Nephron (organoid): Measurements from ENCODE around the gene RAP1GAP2.
A peak's percentile ranks its signal among the peaks of the same experiment; 100 is the strongest.
"Not testable (repeated sequence)": the region's sequence is repeated elsewhere in the genome, so short reads cannot be mapped to it uniquely, and the experiment has no call there.

Experiments used
- H3K27ac Mint-ChIP-seq, 3 experiments: 2 replicates each; pipeline ENCODE4 v1.8.0; 2020; ENCODE audit warnings: mixed read lengths in 3 of 3, mild to moderate bottlenecking in 2 of 3, moderate library complexity in 1 of 3
- H3K27me3 Mint-ChIP-seq: 2 replicates; pipeline ENCODE4 v1.8.0; 2021; ENCODE audit warnings: low read depth, mild to moderate bottlenecking, moderate library complexity, mixed read lengths
- H3K36me3 Mint-ChIP-seq: 2 replicates; pipeline ENCODE4 v1.8.0; 2020; ENCODE audit warnings: low read depth, mixed read lengths
- H3K4me1 Mint-ChIP-seq: 2 replicates; pipeline ENCODE4 v1.8.0; 2020; ENCODE audit warnings: mixed read lengths
- H3K4me3 Mint-ChIP-seq, 3 experiments: 2 replicates each; pipeline ENCODE4 v1.8.0; 2020; ENCODE audit warnings: mild to moderate bottlenecking in 3 of 3, mixed read lengths in 3 of 3, moderate library complexity in 2 of 3
- H3K9me3 Mint-ChIP-seq: 2 replicates; pipeline ENCODE4 v1.8.0; 2020; ENCODE audit warnings: mixed read lengths
- TF ChIP-seq, protein P1 (sequence below), 3 experiments: fragments of 200-600 bp; sonication (generic); IDR thresholded peaks; one replicate each; pipeline ENCODE4 v1.5.0; 2021; ENCODE audit warnings: antibody characterized with exemption in 3 of 3; ENCODE audit not compliant: unreplicated experiment in 3 of 3

The RAP1GAP2 gene

DNA sequence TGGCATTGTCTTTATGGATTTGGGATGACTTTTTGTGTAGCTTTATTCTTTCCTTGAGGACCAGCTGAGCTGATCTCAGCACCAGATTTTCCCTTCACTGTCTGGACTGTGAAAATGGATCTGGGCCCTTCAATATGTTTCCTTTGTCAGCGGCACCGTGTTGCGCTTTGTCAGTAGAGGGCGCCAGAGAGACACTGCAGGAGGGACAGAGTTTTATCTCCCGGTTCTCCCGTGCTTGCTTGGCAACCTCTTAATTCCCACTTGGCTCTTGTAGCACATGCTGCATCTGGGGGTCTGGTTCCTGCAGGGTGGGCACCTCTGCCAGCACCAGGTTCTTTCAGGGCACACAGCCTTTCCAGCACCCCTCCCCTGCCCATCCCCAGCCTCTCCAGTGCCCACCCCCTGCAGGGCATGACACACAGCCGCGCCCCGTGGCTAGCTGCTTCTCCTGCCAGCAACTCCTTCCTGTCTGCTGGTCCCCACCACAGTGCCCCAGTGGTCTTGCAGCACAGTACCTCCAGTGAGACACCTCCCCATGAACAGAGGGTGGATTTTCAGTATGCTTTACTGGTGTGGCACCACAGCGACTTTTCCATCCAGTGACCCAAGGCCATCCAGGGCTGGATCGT, 247.6 kb downstream of the RAP1GAP2 start:
- H3K4me3 Mint-ChIP-seq, result no peak overlapping the region
- TF ChIP-seq, protein P1, sequence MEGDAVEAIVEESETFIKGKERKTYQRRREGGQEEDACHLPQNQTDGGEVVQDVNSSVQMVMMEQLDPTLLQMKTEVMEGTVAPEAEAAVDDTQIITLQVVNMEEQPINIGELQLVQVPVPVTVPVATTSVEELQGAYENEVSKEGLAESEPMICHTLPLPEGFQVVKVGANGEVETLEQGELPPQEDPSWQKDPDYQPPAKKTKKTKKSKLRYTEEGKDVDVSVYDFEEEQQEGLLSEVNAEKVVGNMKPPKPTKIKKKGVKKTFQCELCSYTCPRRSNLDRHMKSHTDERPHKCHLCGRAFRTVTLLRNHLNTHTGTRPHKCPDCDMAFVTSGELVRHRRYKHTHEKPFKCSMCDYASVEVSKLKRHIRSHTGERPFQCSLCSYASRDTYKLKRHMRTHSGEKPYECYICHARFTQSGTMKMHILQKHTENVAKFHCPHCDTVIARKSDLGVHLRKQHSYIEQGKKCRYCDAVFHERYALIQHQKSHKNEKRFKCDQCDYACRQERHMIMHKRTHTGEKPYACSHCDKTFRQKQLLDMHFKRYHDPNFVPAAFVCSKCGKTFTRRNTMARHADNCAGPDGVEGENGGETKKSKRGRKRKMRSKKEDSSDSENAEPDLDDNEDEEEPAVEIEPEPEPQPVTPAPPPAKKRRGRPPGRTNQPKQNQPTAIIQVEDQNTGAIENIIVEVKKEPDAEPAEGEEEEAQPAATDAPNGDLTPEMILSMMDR (IDR thresholded peaks at IDR 0.05; ENCODE audit: unreplicated experiment in 3 of 3), result no peak
- H3K36me3 Mint-ChIP-seq, result no peaks in the 10 kb centered on the region
- H3K9me3 Mint-ChIP-seq, result peaks cover 19% of the 10 kb centered on the region
- peaks cover 9% of the 10 kb centered on the region for H3K27me3 Mint-ChIP-seq
- H3K27ac Mint-ChIP-seq, result no peak overlapping the region
- H3K4me1 Mint-ChIP-seq, result peaks cover 4% of the 10 kb centered on the region

DNA sequence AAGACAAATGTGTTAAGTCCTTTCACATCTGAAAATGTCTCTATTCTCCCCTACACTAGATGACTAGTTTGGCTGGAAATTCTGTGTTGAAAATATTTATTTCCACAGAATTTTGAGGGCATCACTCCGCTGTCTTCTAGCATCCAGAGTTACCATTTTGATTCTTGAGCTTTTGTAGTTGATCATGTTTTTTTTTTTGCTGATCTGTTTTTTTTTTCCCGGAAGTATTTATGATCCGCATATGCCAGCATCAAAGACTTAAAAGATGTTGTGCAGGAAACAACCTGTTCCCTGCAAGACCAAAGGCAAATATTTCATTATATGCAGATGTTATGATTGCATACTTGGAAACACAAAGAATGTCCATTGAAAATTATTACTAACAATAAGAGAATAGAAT, 250.5 kb downstream of the RAP1GAP2 start:
- H3K4me3 Mint-ChIP-seq, result no peak overlapping the region
- peaks cover 19% of the 10 kb centered on the region for H3K9me3 Mint-ChIP-seq
- H3K4me1 Mint-ChIP-seq, result no peaks in the 10 kb centered on the region
- TF ChIP-seq, protein P1 (IDR thresholded peaks at IDR 0.05; ENCODE audit: unreplicated experiment in 3 of 3), result no peak
- H3K27me3 Mint-ChIP-seq, result peaks cover 4% of the 10 kb centered on the region
- H3K36me3 Mint-ChIP-seq, result no peaks in the 10 kb centered on the region
- H3K27ac Mint-ChIP-seq, result no peak overlapping the region

DNA sequence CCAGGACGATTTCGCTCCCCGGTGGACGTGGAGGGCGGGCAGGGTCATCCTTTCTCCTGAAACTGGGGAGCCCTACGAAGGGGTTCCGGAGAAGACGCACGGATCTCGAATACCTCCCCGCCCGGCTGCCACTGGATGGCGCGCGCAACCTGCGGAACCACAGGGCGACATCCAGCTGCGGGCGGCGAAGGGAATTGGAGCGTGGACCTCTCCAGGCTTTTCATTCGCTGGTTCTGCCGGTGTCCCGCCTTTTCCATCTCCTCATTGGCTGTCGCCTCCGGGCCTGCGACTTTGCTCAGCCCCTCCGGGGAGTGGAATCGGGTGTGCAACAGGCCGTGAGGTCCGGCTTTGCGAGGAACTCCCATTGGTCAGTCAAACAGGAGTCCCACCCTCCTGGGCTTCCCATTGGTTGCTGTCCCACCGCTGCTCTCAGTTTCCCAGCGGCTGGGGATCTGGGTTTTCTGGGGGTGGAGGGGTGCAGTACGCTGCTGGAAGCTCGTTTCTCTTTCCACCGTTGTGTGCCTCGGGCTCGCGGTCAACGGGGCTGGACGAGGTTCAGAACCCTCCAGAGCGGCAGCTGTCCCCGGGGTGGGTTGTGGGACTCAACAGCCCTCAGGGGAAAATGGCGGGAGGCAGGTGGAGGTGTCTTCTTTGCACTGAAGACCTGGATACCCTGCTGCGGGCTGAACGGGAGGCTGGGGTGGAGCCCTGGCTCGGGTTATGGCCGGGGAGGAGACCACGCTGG, 252.7 kb downstream of the RAP1GAP2 start:
- peaks cover 3% of the 10 kb centered on the region for H3K27me3 Mint-ChIP-seq
- H3K9me3 Mint-ChIP-seq, result peaks cover 12% of the 10 kb centered on the region
- peak overlapping the region; percentile 73 to 92 (median 86) for H3K27ac Mint-ChIP-seq
- H3K4me1 Mint-ChIP-seq, result no peaks in the 10 kb centered on the region
- no peaks in the 10 kb centered on the region for H3K36me3 Mint-ChIP-seq
- TF ChIP-seq, protein P1 (IDR thresholded peaks at IDR 0.05; ENCODE audit: unreplicated experiment in 3 of 3), result peak; percentile 61 to 83 (median 72)
- H3K4me3 Mint-ChIP-seq, result peak overlapping the region; percentile 97

DNA sequence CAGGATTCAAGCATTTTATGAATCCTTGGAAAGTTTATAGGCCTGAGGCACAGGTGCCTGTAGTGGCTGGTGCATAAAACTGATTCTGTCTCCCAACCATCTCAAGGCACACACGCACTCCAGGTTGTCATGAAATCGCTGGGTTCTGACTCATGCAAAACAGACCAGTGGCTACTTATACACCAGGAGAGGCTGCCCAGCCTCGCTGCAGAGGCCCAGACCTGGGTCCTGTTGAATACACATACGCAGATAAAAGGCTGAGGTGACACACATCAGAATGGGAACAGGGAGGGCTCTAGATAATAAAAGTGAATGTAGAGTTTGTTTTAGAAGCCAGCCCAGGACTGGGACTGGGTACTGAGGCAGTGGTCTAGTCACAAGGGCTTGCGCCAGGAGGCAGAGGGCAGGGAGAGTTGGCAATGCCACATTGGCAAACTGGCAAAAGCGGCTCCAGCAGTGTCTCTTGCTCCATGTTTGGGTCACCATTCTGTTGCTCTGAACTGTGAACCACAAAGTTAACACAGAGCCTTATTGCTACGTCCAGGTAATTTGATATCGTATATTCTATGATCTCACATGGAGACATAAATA, 253.6 kb downstream of the RAP1GAP2 start:
- Mint-ChIP-seq H3K4me3 (peak overlapping the region; percentile 97), H3K4me1 (no peaks in the 10 kb centered on the region), H3K27me3 (peaks cover 3% of the 10 kb centered on the region), H3K27ac (no peak overlapping the region), H3K36me3 (no peaks in the 10 kb centered on the region), H3K9me3 (peaks cover 7% of the 10 kb centered on the region)
- TF ChIP-seq, protein P1 (IDR thresholded peaks at IDR 0.05; ENCODE audit: unreplicated experiment in 3 of 3), result no peak

DNA sequence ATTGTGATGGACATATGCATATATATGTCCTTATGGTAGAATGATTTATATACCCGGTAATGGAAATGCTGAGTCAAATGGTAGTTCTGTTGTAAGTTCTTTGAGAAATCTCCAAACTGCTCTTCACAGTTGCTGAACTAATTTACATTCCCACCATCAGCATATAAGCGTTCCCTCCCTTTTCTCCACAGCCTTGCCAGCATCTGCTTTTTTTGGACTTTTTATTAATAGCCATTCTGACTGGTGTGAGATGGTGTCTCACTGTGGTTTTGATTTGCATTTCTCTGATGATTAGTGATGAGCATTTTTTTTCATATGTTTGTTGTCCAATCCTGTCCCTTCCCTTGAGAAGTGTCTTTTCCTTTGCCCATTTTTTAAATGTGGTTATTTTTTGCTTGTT, 258.6 kb downstream of the RAP1GAP2 start:
- not testable (repeated sequence) for H3K36me3 Mint-ChIP-seq, H3K4me1 Mint-ChIP-seq

DNA sequence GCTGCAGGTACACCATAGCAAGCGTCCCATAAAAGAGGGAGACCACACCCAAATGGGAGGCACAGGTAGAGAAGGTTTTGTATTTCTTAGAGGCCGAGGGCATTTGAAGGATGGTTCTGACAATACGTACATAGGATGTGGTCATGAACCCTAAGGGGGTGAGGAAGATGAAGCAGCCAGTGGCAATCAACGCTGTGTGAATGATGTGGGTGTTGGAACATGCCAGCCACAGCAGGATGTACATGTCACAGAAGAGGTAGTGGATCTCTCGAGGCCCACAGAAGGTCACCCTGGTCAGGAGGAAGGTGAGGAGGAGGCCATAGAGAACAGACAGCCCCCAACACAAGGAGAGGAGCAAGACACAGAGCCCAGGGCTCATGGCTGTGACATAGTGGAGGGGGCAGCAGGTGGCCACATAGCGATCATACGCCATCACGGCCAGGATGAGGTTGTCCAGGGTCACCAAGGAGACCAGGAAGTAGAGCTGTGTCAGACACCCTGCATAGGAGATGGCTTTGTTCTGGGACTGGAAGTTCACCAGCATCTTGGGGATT, 266.7 kb downstream of the RAP1GAP2 start:
- not testable (repeated sequence) for H3K9me3 Mint-ChIP-seq, H3K4me3 Mint-ChIP-seq, H3K36me3 Mint-ChIP-seq, H3K4me1 Mint-ChIP-seq, H3K27me3 Mint-ChIP-seq, H3K27ac Mint-ChIP-seq

More for the DNA sequence above, 258.6 kb downstream of the RAP1GAP2 start:
- H3K4me3 Mint-ChIP-seq, H3K27ac Mint-ChIP-seq, H3K27me3 Mint-ChIP-seq, H3K9me3 Mint-ChIP-seq: not testable (repeated sequence)

DNA sequence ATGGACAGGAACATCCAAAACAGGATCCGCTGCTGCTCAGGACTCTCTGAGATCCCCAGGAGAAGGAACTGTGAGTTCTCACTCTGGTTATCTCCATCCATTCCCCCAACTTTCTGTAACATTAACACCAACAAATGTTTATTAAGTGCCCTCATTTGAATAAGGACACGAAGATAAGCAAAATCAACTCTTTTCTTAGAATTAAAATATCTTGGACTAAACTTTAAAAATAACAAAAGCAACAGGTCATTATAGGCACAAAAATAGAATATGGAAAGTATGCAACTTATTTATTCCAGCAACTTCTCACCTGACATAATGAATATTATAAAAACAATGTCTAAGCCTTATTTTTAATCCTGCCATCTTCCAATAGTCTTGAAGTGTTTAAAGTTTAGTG, 267.3 kb downstream of the RAP1GAP2 start, which contains the start of gene OR1D5:
Gene OR1D5, minus strand, starts transcription at position 101 of the 400 bp plus-strand sequence. Its CDS starts 0 bp downstream, at position 101.
- not testable (repeated sequence) for H3K4me1 Mint-ChIP-seq, H3K27ac Mint-ChIP-seq, H3K27me3 Mint-ChIP-seq, H3K4me3 Mint-ChIP-seq, H3K36me3 Mint-ChIP-seq, H3K9me3 Mint-ChIP-seq

DNA sequence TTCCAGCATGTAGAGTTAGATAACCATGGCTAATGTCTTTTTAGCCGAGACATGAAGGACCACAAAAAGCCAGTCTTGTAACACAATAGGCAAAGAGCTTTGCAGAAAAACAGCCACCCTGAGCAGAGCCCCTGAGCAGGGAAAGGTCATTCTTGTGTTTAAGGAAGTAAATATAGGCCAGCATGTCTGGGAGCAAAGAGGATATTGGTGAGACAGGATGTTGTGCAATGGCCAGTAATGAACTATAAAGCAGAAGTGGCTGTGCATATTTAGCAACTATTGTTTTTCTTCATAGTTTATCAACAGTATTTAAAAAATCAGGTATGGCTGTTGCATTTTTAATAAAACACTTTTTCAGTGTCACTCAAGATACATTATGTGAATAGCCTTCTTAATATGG, 269.0 kb downstream of the RAP1GAP2 start:
- H3K36me3 Mint-ChIP-seq, H3K27ac Mint-ChIP-seq, H3K9me3 Mint-ChIP-seq, H3K4me3 Mint-ChIP-seq, H3K4me1 Mint-ChIP-seq, H3K27me3 Mint-ChIP-seq: not testable (repeated sequence)

DNA sequence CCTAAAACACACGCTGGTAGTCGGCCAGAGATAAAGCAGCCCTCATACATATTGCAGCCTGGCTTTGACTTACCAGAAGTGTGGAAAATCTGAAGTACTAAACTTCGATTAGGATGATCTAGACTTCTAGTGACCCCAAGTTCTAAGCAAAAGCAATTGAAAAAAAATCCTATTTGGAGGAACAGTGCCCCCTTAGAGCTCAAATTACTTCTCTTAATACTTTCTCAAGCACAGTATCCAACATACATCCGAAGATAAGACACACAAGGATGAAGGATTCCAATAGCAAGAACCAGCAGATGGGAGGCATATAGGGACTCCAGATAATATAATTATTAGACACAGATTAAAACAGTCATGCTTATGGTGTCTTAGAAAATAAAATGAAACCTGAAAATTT, 277.6 kb downstream of the RAP1GAP2 start:
- H3K27me3 Mint-ChIP-seq, result peaks cover 28% of the 10 kb centered on the region

More for the DNA sequence above, 277.6 kb downstream of the RAP1GAP2 start:
- not testable (repeated sequence) for H3K36me3 Mint-ChIP-seq, H3K4me1 Mint-ChIP-seq, H3K9me3 Mint-ChIP-seq, H3K27ac Mint-ChIP-seq, H3K4me3 Mint-ChIP-seq
